C4-2B (cell line): Measurements from ENCODE around the gene COL10A1.

Source experiments
- CTCF ChIP-seq: fragments of 450-650 bp; conservative IDR thresholded peaks from 2 replicates; pipeline ENCODE4 v1.5.1; 2017; ENCODE audit warnings: mild to moderate bottlenecking
- ZFX ChIP-seq: fragments of 450-650 bp; IDR thresholded peaks from 2 replicates; pipeline ENCODE4 v1.6.1; 2017

DNA sequence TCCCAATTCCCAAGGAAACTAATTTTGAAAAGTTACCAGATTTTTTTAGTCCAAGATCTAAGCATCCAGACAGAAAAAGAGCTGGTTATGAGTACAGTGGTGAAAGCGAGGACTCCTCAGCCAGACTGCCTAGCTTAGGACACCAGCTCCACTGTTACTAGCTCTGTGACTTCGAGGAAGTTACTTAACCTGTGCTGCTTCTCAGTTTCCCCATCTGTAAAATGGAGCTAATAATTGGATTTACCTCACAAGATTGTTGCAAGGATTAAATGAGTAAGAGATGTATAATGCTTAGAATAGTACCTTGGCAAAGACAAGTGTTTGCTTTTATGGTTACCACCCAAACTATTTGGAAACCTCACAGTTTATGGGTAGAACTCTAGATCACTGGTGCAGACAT is 24.1 kb downstream of the COL10A1 start:
- TF ChIP-seq CTCF (no peak), ZFX (no peak)
